Fibroblast of skin of scalp (primary cell): ENCODE measurements around the gene ATAD2B.

Experiments
- DNase-seq: peaks from one replicate; pipeline ENCODE4 v3.0.0-alpha.2; 2013

The ATAD2B gene

DNA sequence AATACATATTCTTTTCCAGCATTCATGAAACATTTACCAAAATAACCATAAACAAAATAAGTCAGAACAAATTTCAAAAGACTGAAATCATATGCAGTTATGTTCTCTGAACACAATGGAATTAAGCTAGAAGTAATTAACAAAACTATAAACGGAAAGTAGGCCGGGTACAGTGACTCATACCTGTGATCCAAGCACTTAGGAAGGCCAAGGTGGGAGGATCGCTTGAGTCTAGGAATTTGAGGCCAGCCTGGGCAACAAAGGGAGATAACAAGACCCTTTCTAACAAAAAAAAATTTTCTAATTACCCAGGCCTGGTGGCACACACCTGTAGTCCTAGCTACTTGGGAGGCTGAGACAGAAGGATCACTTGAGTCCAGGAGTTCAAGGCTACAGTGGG lies 14.9 kb downstream of the ATAD2B start:
- no peak for DNase-seq

- DNase-seq, result peak; percentile 20
These were observed 21.8 kb downstream of the ATAD2B start for GRCh38 chr2:23905155-23905554.

- DNase-seq, result peak; percentile 51
These were observed 22.2 kb downstream of the ATAD2B start for GRCh38 chr2:23904692-23905091.

DNA sequence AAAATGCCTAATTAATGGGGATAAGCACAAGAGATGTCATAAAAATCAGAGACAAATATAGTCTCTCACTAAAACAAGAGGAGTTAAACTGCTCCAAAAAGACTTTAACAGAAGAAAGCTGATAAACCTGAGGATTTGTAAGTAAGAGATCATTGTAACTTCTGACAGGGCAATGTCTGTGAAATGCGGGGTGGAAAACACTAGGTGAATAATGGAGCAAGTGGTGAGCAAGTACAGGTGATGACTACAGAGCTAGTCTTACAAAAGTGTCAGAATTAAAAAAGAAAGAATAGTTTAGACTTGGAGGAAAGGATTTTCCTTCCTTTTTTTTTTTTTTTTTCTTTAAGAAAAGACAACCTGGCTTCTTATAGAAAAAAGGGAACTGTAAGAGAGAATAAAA lies 22.7 kb downstream of the ATAD2B start:
- DNase-seq, result no peak

GRCh38 chr2:23903034-23903433 lies 23.9 kb downstream of the ATAD2B start:
- DNase-seq, result no peak

- peak; percentile 27 for DNase-seq
These were observed 24.7 kb downstream of the ATAD2B start for GRCh38 chr2:23901966-23902846.

DNA sequence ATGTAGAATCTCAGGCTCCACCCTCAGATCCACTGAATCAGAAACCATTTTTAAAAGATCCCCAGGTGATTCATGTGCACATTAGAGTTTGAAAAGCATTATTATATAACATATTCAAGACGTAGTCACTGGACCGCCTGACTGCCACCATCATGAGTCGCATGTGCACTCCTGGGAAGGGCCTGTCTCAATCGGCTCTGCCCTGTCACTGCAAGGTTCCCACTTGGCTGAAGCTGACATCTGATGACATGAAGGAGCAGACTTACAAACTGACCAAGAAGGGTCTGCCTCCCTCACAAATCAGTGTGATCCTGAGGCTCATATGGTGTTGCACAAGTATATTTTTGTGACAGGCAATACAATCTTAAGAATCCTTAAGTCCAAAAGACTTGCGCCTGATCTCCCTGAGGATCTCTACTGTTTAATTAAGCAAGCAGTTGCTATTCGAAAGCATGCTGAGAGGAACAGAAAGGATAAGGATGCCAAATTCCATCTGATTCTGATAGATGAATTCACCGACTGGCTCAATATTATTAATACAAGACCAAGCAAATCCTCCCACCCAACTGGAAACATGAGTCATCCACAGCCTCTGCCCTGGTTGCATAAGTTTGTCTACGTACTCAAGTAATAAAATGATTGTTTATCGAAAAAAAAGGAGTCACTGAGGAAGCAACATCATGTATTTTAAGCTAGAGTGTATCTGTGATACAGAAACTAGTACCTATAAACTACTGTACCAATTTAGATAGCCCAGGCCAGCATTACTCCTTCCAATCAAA lies 26.2 kb downstream of the ATAD2B start:
- DNase-seq, result peak; percentile 76

GRCh38 chr2:23900133-23900532 lies 26.8 kb downstream of the ATAD2B start:
- DNase-seq, result no peak

DNA sequence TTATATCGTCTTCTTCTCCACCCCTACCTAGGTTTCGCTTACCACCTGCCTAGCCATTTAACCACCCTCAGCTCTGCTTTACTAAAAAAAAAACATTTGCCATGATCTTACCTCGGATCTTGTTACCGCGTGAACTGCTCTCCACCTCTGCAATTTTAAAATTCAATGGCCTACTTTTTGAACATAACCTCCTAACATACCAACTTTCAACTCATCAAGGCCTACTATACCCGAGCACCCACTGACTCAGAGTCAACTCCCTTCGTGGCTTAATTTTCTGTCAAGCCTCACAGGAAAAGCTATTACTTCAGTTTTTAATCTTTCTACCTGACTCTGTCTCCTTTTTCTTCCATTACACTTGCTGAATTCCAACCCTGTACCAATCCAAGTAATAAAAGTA lies 55.7 kb downstream of the ATAD2B start:
- no peak for DNase-seq

DNA sequence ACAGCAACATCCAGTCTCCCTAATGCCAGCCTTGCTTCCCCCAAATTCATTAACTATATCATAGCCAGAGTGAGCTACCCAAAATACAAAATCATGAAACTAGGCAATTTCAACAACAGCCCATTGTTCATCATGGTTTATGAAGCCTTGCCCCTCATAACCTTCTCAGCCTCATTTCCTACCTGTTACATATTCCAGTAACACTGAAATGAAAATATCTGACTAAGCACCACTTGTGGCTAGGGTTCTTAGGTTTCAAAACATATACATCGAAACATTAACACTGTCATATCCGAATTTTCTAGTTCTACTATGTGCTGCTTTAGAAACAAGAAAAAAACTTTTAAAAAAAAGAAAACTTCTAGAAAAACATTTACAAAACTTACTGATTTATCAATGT lies 59.5 kb downstream of the ATAD2B start:
- no peak for DNase-seq

GRCh38 chr2:23862716-23863426 lies 64.1 kb downstream of the ATAD2B start:
- no peak for DNase-seq

DNA sequence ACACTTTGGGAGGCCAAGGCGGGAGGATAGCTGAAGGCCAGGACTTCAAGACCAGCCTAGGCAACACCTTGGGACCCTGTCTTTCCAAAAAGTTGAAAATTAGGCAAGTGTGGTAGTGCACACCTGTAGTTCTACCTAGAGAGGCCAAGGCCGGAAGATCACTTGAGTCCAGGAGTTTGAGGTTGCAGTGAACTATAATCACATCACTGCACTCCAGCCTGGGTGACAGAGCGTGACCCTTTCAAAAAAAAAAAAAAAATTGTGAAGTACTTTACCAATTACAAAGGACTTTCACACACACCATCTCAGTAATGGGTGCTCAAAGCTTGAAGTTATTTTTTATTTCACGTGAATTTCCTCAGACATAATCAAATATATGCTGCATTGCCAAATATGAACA lies 65.0 kb downstream of the ATAD2B start:
- DNase-seq, result no peak

- DNase-seq, result no peak
These were observed 66.9 kb downstream of the ATAD2B start for GRCh38 chr2:23859983-23860382.

GRCh38 chr2:23859234-23859633 lies 67.7 kb downstream of the ATAD2B start:
- no peak for DNase-seq

- no peak for DNase-seq
These were observed 76.2 kb downstream of the ATAD2B start for GRCh38 chr2:23850564-23851256.

GRCh38 chr2:23844905-23845304 lies 82.0 kb downstream of the ATAD2B start:
- no peak for DNase-seq

DNA sequence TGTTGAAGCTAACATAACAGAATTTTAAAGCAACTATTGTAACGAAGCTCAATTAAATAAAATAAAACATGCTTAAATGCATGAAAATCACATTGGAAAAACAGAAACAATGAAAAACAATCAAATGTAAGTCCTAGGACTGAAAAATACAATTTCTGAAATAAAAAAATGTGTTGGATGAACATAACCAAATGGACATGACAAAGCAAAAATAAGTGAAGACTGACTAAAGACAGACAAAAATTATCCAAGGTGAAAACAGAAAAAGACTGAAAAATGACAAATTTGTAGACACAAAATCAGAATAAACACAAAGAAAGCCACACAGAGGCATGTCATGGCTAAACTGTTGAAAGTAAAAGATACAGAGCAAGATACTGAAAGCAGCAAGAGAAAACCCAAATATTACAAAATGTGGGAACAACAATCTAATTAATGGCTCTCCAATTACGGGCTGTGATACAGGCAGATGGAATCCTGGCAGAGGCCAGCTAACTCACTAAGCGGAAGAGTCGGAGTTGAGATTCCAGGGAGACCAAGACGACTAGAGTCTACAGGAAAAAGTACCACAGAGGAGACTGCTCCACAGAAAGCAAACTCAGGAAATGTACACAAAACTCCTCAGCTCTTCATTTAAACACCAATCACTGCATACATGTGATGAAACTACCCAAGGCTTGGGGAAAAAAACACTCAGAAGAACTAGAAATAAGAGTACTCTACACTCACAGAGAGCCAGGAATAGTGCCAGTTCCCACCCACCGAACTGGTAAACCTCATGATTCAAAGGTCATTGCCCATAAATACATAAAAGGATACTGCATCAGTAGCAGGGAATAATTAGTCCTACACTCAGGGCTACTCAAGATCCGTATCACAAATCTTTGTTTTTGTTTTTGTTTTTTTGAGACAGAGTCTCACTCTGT lies 83.6 kb downstream of the ATAD2B start:
- peak; percentile 32 for DNase-seq

GRCh38 chr2:23839919-23840578 lies 86.9 kb downstream of the ATAD2B start:
- DNase-seq, result no peak

- DNase-seq, result no peak
These were observed 87.9 kb downstream of the ATAD2B start for GRCh38 chr2:23838996-23839395.

GRCh38 chr2:23838581-23838980 lies 88.3 kb downstream of the ATAD2B start:
- no peak for DNase-seq

GRCh38 chr2:23837871-23838270 lies 89.1 kb downstream of the ATAD2B start:
- no peak for DNase-seq
